H1 (cell line): ENCODE data around the gene MAPK14. TPM values are rescaled to one million over a fixed set of nuclear protein-coding genes. Genes with fewer than 3 reads are reported as not detected.

Source experiments
- CTCF ChIA-PET: fragments of 300-600 bp; sonication (Branson Sonifier 250); formaldehyde crosslinking; loops from one replicate; lab custom pipeline; 2021; ENCODE audit not compliant: partially characterized antibody; lab: Charles Lee
- POLR2A ChIA-PET: fragments of 300-600 bp; sonication (Branson Sonifier 250); formaldehyde crosslinking; loops from one replicate; lab custom pipeline; 2021; ENCODE audit warnings: inconsistent platforms; ENCODE audit not compliant: partially characterized antibody; lab: Charles Lee
- DNase-seq, 2 experiments: peaks; one replicate each; pipeline versions ENCODE4 v3.0.0 to v3.0.0-alpha.2; 2010 to 2022; ENCODE audit warnings: low spot score in 2 of 2, low read depth in 1 of 2, mixed read lengths in 1 of 2
- FAIRE-seq: peaks from 2 replicates; lab custom pipeline; 2011; peaks lifted over from hg19 to GRCh38; lab: Jason Lieb, UNC
- H2AFZ ChIP-seq: 2 replicates; pipeline ENCODE4 v1.8.1; 2012; ENCODE audit warnings: low read length, inconsistent platforms
- H2AK5ac ChIP-seq: 2 replicates; pipeline ENCODE4 v1.6.1; 2013; ENCODE audit warnings: low read depth, low read length
- H2BK120ac ChIP-seq: replicated peaks from 2 replicates; pipeline ENCODE3; 2013; ENCODE audit warnings: low read depth, low read length, inconsistent platforms
- H2BK12ac ChIP-seq: 2 replicates; pipeline ENCODE4 v1.6.1; 2013; ENCODE audit warnings: low read depth, low read length
- H2BK15ac ChIP-seq: 2 replicates; pipeline ENCODE4 v1.6.1; 2013; ENCODE audit warnings: low read length
- H2BK20ac ChIP-seq: 2 replicates; pipeline ENCODE4 v1.6.1; 2013; ENCODE audit warnings: low read length
- H2BK5ac ChIP-seq: 2 replicates; pipeline ENCODE4 v1.6.1; 2013; ENCODE audit warnings: low read depth, low read length
- H3K14ac ChIP-seq: 2 replicates; pipeline ENCODE4 v1.6.1; 2013; ENCODE audit warnings: inconsistent platforms; ENCODE audit not compliant: insufficient read length
- H3K18ac ChIP-seq: 2 replicates; pipeline ENCODE4 v1.6.1; 2013; ENCODE audit warnings: low read length; ENCODE audit errors: extremely low read depth
- H3K23ac ChIP-seq: 2 replicates; pipeline ENCODE4 v1.6.1; 2013; ENCODE audit warnings: inconsistent platforms; ENCODE audit not compliant: insufficient read length
- H3K23me2 ChIP-seq: 2 replicates; pipeline ENCODE4 v1.6.1; 2013; ENCODE audit warnings: low read depth, low read length
- H3K27ac ChIP-seq: 2 replicates; pipeline ENCODE4 v1.6.1; 2011; ENCODE audit warnings: low read depth, low read length, inconsistent platforms
- H3K27me3 ChIP-seq, 4 experiments: replicated peaks in 1 of 4; 1 replicate in 1 of 4; 2 replicates in 3 of 4; pipeline versions ENCODE4 v1.6.1 to v1.8.1; 2011 to 2013; ENCODE audit warnings: low read length in 3 of 4, mild to moderate bottlenecking in 3 of 4, inconsistent platforms in 2 of 4, mixed read lengths in 2 of 4, moderate library complexity in 1 of 4; ENCODE audit not compliant: control insufficient read depth in 3 of 4, insufficient read depth in 3 of 4; ENCODE audit errors: extremely low read depth in 1 of 4
- H3K36me3 ChIP-seq, 4 experiments: 2 replicates each; pipeline versions ENCODE4 v1.6.1 to v1.8.1; 2011 to 2013; ENCODE audit warnings: mild to moderate bottlenecking in 4 of 4, low read length in 3 of 4, moderate library complexity in 2 of 4, control low read depth in 1 of 4, inconsistent platforms in 1 of 4; ENCODE audit not compliant: insufficient read depth in 4 of 4, control insufficient read depth in 2 of 4
- H3K4ac ChIP-seq: replicated peaks from 2 replicates; pipeline ENCODE3; 2013; ENCODE audit warnings: low read length, low read depth, mixed read lengths, inconsistent platforms; ENCODE audit not compliant: insufficient read length
- H3K4me1 ChIP-seq, 4 experiments: replicated peaks in 1 of 4; 1 replicate in 1 of 4; 2 replicates in 3 of 4; pipeline versions ENCODE4 v1.6.1 to v1.8.1; 2011 to 2013; ENCODE audit warnings: low read length in 3 of 4, inconsistent platforms in 2 of 4, mixed read lengths in 1 of 4; ENCODE audit not compliant: insufficient read depth in 4 of 4, control insufficient read depth in 3 of 4
- H3K4me2 ChIP-seq, 2 experiments: 2 replicates each; pipeline versions ENCODE4 v1.6.1 to v1.8.1; 2011 to 2013; ENCODE audit warnings: low read depth in 2 of 2, low read length in 2 of 2, control low read depth in 1 of 2, inconsistent platforms in 1 of 2, mild to moderate bottlenecking in 1 of 2; ENCODE audit not compliant: insufficient read depth in 1 of 2
- H3K4me3 ChIP-seq, 4 experiments: fragments of 200-600, 300-600 bp in 1 of 4; sonication (generic), shearing (Covaris generic), sonication (Bioruptor Twin) in 1 of 4; 2 replicates each; pipeline versions ENCODE4 v1.5.1 to v1.8.1; 2011 to 2016; ENCODE audit warnings: low read length in 4 of 4, low read depth in 3 of 4, control low read depth in 2 of 4, inconsistent platforms in 2 of 4, mild to moderate bottlenecking in 2 of 4, mixed read lengths in 1 of 4, moderate library complexity in 1 of 4; ENCODE audit not compliant: insufficient read depth in 2 of 4; ENCODE audit errors: extremely low read depth in 1 of 4
- H3K56ac ChIP-seq: replicated peaks from 2 replicates; pipeline ENCODE3; 2013; ENCODE audit warnings: low read depth, mild to moderate bottlenecking, mixed read lengths, low read length, inconsistent platforms; ENCODE audit not compliant: insufficient read length
- H3K79me1 ChIP-seq: 2 replicates; pipeline ENCODE4 v1.6.1; 2013; ENCODE audit warnings: low read depth, low read length, control low read depth
- H3K79me2 ChIP-seq, 2 experiments: 2 replicates each; pipeline versions ENCODE4 v1.6.1 to v1.8.1; 2012 to 2013; ENCODE audit warnings: low read length in 2 of 2, mild to moderate bottlenecking in 2 of 2, inconsistent platforms in 1 of 2; ENCODE audit not compliant: insufficient read depth in 2 of 2, control insufficient read depth in 1 of 2
- H3K9ac ChIP-seq, 4 experiments: replicated peaks in 1 of 4; 1 replicate in 1 of 4; 2 replicates in 3 of 4; pipeline versions ENCODE4 v1.6.1 to v1.8.1; 2011 to 2013; ENCODE audit warnings: low read depth in 3 of 4, low read length in 3 of 4, control low read depth in 2 of 4, mild to moderate bottlenecking in 2 of 4, moderate library complexity in 2 of 4, inconsistent platforms in 1 of 4; ENCODE audit errors: extremely low read depth in 1 of 4
- H3K9me3 ChIP-seq, 2 experiments: 2 replicates each; pipeline versions ENCODE4 v1.6.1 to v1.8.1; 2012 to 2013; ENCODE audit warnings: mild to moderate bottlenecking in 2 of 2, moderate library complexity in 2 of 2, control low read depth in 1 of 2, inconsistent platforms in 1 of 2, low read depth in 1 of 2, low read length in 1 of 2, mixed read lengths in 1 of 2; ENCODE audit not compliant: insufficient read depth in 2 of 2
- H4K20me1 ChIP-seq, 2 experiments: replicated peaks in 1 of 2; 2 replicates each; pipeline versions ENCODE3 to v1.8.1; 2011 to 2013; ENCODE audit warnings: inconsistent platforms in 2 of 2, low read length in 2 of 2, mild to moderate bottlenecking in 1 of 2; ENCODE audit not compliant: insufficient read depth in 2 of 2, control insufficient read depth in 1 of 2
- H4K5ac ChIP-seq: 2 replicates; pipeline ENCODE4 v1.6.1; 2013; ENCODE audit warnings: low read length, low read depth, mixed read lengths, inconsistent platforms; ENCODE audit not compliant: insufficient read length
- H4K8ac ChIP-seq: 2 replicates; pipeline ENCODE4 v1.8.0; 2013; ENCODE audit warnings: mild to moderate bottlenecking, moderate library complexity, low read length, inconsistent platforms; ENCODE audit not compliant: insufficient read depth; ENCODE audit errors: extremely low read depth
- H4K91ac ChIP-seq: replicated peaks from 2 replicates; pipeline ENCODE3; 2013; ENCODE audit warnings: low read length, mixed read lengths, inconsistent platforms; ENCODE audit not compliant: insufficient read length
- ASH2L ChIP-seq: fragments of 200-600, 300-600 bp; sonication (generic); IDR thresholded peaks from one replicate; pipeline ENCODE4 v1.7.1; 2017; ENCODE audit warnings: low read length
- CEBPB ChIP-seq: IDR thresholded peaks from 2 replicates; pipeline ENCODE4 v1.6.1; 2012; ENCODE audit warnings: low read depth, low read length
- CTCF ChIP-seq, 3 experiments: IDR thresholded peaks; 1 replicate in 2 of 3; 2 replicates in 1 of 3; pipeline versions ENCODE4 v1.5.1 to v1.6.1; 2011; ENCODE audit warnings: low read length in 3 of 3, mild to moderate bottlenecking in 3 of 3, inconsistent platforms in 2 of 3, low read depth in 1 of 3, moderate library complexity in 1 of 3; ENCODE audit not compliant: insufficient read depth in 1 of 3; ENCODE audit errors: control extremely low read depth in 1 of 3
- EP300 ChIP-seq, 2 experiments: IDR thresholded peaks; 1 replicate in 1 of 2; 2 replicates in 1 of 2; pipeline ENCODE4 v1.6.1; 2011 to 2012; ENCODE audit warnings: low read depth in 2 of 2, low read length in 2 of 2, mild to moderate bottlenecking in 2 of 2, borderline replicate concordance in 1 of 2, inconsistent platforms in 1 of 2, moderate library complexity in 1 of 2
- RAD21 ChIP-seq, 2 experiments: IDR thresholded peaks in 1 of 2; conservative IDR thresholded peaks in 1 of 2; 2 replicates each; pipeline ENCODE4 v1.6.1; 2011; ENCODE audit warnings: low read depth in 2 of 2, low read length in 2 of 2, improper control_type of control experiment in 1 of 2, inconsistent platforms in 1 of 2, mild to moderate bottlenecking in 1 of 2, moderate library complexity in 1 of 2
- SP2 ChIP-seq: IDR thresholded peaks from 2 replicates; pipeline ENCODE4 v1.6.1; 2012; ENCODE audit warnings: mild to moderate bottlenecking, low read length, inconsistent platforms
- WGBS, 2 experiments: shearing (Covaris generic) in 1 of 2; methylation state at CpG; one replicate each; pipeline versions ENCODE4 v1.1.6 to v1.1.7; 2013 to 2015; ENCODE audit warnings: low lambda C conversion rate in 2 of 2, mixed read lengths in 2 of 2, inconsistent platforms in 1 of 2, low coverage in 1 of 2, missing lambda C conversion rate in 1 of 2; ENCODE audit not compliant: insufficient replicate concordance in 2 of 2, insufficient coverage in 1 of 2, insufficient read length in 1 of 2; ENCODE audit errors: extremely low coverage in 1 of 2, missing lambda C conversion rate in 1 of 2; 5-methylcytosine and 5-hydroxymethylcytosine counted together
- polyA plus RNA-seq, 7 experiments: library from polyadenylated mRNA; depleted of rRNA in 3 of 7; stranded (reverse) in 5 of 7; unstranded in 2 of 7; fragments of >200 nt in 5 of 7; fragments of 200-250 nt in 2 of 7; gene quantifications; 1 replicate in 5 of 7; 2 replicates in 1 of 7; 4 replicates in 1 of 7; pipeline versions ENCODE4 v1.2.1 to v1.2.3, GENCODE V29; 2011 to 2013; ENCODE audit warnings: missing spikeins in 2 of 7, mixed read lengths in 2 of 7
- total RNA-seq: library from RNA; stranded (reverse); fragmentation: NEBNext Ultra II Directional; extraction: Animal tissue kit (Norgen Biotek cat#: 25700); gene quantifications from 2 replicates; pipeline ENCODE4 v1.2.1, GENCODE V29; 2021

MAPK14 gene
- total and polyA plus RNA-seq, 2 of the 8 experiments (the other 6 are each of a cell fraction or from before 2014, with no cell fraction given) = 18.1 to 39.3 TPM

- WGBS, 2 experiments = 81% methylated on average over 3 of the region's 3 CpGs; no CpG with 5 or more reads in 1 of the 2 experiments
- no peak overlapping the region for H4K91ac ChIP-seq
- no peaks in the 10 kb centered on the region for H3K79me2 ChIP-seq
- H4K20me1 ChIP-seq = no peaks in the 10 kb centered on the region
- no peak overlapping the region for H3K4me2 ChIP-seq
- no peak overlapping the region for H2BK12ac ChIP-seq
- no peak overlapping the region for H2BK20ac ChIP-seq
- ChIA-PET CTCF (interaction anchor here (0.7 to 2.6 kb wide), 3 partner anchors 9 to 25 kb away, joined by 3 to 8 read pairs (median 4); no protein-coding TSS in a partner anchor), POLR2A (no interaction called here)
- H3K27ac ChIP-seq = no peak overlapping the region
- no peak overlapping the region for H2AFZ ChIP-seq
- no peak overlapping the region for H3K4ac ChIP-seq
- H3K36me3 ChIP-seq = peaks cover 2 to 14% (median 8%) of the 10 kb centered on the region in 4 experiments; a peak in 3 of 8 replicates
- H2AK5ac ChIP-seq = no peak overlapping the region
- TF ChIP-seq CTCF (IDR thresholded peaks at IDR 0.05; ENCODE audit: control extremely low read depth in 1 of 3, insufficient read depth in 1 of 3, low read depth in 1 of 3, low read length in 3 of 3) (peak; percentile 17 to 48 (median 44); a peak in 2 of 4 replicates), SP2 (no peak), CEBPB (0 out of 2 replicates have a peak, but pooled peaks have one; percentile 19), EP300 (IDR thresholded peaks at IDR 0.05; ENCODE audit: borderline replicate concordance in 1 of 2, low read depth in 2 of 2, low read length in 2 of 2) (no peak), RAD21 (IDR thresholded peaks at IDR 0.05 in 1 of 2, conservative IDR thresholded peaks at IDR 0.05 in 1 of 2; ENCODE audit: low read depth in 2 of 2, low read length in 2 of 2) (peak; percentile 15 to 18; a peak in 2 of 4 replicates), ASH2L (no peak)
- H3K18ac ChIP-seq = no peak overlapping the region
- H2BK15ac ChIP-seq = no peak overlapping the region
- no peak for FAIRE-seq
- no peaks in the 10 kb centered on the region for H3K4me1 ChIP-seq
- no peak overlapping the region for H2BK120ac ChIP-seq
- H3K23me2 ChIP-seq = no peaks in the 10 kb centered on the region
- H3K14ac ChIP-seq = no peak overlapping the region
- H3K4me3 ChIP-seq = no peak overlapping the region
- H3K9ac ChIP-seq = no peak overlapping the region
- H4K5ac ChIP-seq = no peak overlapping the region
- no peak overlapping the region for H3K56ac ChIP-seq
- DNase-seq = no peak
- H2BK5ac ChIP-seq = no peak overlapping the region
- H3K9me3 ChIP-seq = no peaks in the 10 kb centered on the region
- no peak overlapping the region for H3K23ac ChIP-seq
- no peaks in the 10 kb centered on the region for H3K27me3 ChIP-seq
- H4K8ac ChIP-seq = no peak overlapping the region
- no peaks in the 10 kb centered on the region for H3K79me1 ChIP-seq
These were observed 48.0 kb downstream of the MAPK14 start for GRCh38 chr6:36075656-36076055.
